IPS-NIHi7 (cell line): ENCODE results near the gene RGPD8.
A peak's percentile ranks its signal among the peaks of the same experiment; 100 is the strongest.
"Not testable (repeated sequence)": the region's sequence is repeated elsewhere in the genome, so short reads cannot be mapped to it uniquely, and the experiment has no call there.

ENCODE experiments used
- DNase-seq: peaks from one replicate; pipeline ENCODE4 v3.0.0; 2012; ENCODE audit warnings: mixed read lengths; ENCODE audit errors: extremely low spot score

Gene RGPD8

DNA sequence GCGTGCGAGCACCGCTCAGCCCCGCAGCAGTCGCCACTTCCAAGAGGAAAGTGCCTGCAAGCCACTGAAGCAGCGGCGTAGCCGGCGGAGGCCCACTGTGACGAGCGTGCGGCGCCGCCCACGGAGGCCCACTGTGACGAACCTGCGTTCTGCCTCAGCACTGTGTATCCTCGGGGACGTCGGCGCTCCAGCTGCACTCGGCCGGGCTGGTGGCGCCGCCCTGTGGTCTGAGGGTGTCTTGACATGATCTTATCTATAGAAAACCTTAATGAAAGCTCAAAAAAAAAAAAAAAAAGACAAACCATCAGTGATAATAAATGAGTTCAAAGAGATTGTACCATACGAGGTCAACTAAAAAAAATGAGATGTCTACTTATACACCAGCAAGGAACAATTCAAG lies at the start of gene RGPD8:
Gene RGPD8, minus strand, starts transcription at position 166 of the 400 bp plus-strand sequence. CDS start 192 bp downstream, outside the sequence.
- DNase-seq = peak; percentile 31

DNA sequence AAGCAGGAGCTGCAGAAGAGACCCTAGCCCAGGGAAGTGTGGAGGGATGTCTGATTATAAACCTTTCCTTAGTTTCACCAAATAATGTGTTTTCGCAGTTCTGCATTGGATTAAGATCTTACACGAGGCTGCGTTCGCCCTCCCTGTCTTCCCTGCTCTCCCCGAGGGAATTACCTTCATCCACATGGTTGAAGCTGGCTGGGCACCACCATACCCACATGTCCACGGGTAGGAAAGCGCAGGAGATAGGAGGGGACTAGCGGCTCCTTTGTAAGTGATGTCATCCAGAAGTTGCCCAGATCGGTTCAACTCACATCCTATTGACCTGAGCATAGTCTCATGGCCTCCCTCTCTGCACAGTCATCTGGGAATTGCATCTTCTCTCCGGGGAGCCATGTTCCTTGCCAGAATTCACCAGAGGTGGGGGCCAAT lies 49.6 kb upstream of the RGPD8 start:
- peak; percentile 43 for DNase-seq

DNA sequence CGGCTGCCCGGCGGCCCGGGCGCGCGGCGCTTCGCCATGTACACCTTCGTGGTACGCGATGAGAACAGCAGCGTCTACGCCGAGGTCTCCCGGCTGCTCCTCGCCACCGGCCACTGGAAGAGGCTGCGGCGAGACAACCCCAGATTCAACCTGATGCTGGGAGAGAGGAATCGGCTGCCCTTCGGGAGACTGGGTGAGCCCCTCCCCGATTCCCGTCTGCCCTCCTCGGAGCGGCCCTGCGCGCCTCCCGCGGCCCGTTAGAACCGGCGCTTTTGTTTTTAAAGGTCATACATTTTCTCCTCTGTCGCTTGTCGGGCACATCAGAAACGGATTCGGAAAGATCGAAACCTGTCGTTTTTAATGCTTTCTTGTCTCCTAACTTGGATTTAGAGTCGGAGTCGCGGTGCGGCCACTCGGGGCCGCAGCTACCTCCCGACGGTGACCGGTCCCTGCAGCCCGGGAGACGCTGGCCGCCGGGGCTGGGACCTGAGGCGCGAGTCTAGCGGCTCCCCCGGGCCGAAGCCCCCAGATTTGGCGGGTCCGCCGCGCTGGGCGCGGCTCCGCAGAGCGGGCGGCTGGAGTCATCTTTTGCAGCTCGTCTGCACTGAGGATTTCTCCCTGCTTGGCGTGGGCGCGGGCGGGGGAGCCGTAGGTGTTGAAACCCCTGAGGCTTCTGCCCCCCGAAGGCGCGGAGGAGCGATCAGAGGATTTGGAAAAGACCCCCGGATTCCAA lies 49.0 kb upstream of the RGPD8 start:
- peak; percentile 29 for DNase-seq

DNA sequence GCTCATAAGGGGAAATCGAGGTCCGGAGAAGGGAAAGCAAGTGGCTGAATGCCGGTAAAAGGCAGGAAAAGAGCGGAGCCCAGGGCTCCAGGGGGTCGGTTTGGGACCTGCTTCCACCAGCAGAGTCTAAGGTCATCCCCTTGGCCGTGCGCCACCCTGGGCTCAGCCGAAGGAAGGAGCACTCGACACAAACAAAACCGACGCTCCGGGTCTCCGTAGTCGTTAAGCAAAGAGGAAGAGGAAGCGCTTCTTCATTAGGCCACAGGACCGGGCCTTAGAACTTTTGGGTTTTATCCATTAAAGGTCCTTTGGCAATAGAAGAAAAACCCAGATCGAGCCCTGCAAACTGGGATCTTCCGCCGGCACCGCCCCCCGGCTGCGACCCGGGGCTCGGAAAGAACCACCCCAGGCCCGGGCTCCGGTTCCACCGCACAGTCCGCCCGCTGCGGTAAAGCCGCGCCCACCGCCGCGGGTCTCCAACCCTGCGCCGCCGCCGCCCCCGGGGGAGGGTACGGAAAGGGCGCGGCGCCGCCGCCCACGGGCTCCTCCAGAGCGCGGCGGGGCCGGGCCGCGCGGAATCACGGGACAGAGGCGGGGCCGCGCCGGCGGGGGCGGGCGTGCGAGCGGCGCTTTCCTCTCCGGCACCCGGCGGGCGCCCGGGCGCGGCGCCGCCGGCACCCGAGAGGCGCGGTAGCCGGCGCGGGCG lies 48.2 kb upstream of the RGPD8 start, which contains the start of gene TTL:
Gene TTL, plus strand, starts transcription at position 629 of the 706 bp plus-strand sequence. CDS start 189 bp downstream, outside the sequence.
- peak; percentile 88 for DNase-seq

DNA sequence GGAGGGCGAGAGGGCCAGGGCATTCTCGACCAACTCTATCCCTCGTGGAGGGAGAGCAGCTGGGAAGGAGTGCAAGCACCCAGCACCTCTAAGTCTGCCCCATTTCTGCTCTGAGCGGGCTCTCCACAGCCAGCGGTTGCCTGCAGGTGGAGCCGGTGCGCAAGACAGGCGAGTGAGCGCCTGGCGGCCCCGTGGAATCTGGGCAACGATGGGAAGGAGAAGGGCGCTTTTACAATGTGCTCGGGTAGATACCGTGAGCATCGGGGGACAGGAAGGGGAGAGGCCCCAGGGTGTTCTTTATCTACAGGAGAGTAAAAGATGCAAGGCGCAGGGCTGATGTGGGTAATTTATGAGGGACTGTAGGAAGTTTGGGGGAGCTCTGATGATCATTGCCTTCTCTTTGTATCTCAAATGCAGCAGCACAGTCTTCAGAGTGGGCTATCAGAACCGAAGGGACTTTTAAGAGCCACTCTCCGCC lies 47.6 kb upstream of the RGPD8 start:
- peak; percentile 90 for DNase-seq

DNA sequence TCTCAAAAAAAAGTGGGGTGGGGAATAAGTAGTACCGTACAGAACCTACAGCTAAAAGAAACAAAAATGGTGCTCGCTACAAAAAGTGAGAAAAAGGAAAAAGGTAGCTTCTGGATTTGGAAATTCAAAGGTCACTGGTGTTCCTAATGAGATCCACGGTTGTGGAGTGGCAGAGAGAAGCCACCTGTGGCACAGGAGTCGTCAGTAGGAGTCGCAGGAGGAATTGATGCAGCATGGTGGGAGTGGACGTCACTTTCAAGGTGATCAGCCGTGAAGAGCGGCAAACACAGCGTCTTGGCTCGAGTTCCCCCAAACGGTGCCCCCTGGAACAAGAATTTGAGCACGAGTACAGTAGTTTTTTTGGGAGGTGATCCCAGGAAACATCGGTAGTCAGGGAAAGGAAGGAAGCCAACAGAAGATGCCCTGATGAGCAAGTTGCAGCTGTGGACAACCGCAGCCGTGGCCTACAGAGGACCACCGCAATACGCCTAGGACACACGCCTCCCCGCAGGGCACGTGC lies 47.1 kb upstream of the RGPD8 start:
- DNase-seq = no peak

DNA sequence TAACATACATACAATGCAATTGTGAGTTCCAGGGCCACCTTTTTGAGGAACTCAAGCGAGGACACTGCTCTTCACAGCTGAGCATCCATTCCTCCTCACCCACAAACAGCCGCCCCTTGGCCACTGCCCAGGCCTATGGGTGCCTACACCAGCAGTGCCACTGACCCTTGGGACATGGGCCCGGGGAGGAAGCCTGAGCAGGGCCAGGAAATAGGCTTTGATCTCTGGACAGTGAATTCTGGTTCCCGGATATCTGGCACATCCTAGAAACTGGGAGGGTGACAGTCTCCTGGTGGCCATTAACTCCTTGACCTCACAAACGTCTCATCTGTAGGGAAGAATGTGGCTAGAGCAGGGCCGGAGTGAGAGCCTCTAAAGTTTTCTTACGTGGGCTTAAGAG lies 43.0 kb upstream of the RGPD8 start:
- no peak for DNase-seq

DNA sequence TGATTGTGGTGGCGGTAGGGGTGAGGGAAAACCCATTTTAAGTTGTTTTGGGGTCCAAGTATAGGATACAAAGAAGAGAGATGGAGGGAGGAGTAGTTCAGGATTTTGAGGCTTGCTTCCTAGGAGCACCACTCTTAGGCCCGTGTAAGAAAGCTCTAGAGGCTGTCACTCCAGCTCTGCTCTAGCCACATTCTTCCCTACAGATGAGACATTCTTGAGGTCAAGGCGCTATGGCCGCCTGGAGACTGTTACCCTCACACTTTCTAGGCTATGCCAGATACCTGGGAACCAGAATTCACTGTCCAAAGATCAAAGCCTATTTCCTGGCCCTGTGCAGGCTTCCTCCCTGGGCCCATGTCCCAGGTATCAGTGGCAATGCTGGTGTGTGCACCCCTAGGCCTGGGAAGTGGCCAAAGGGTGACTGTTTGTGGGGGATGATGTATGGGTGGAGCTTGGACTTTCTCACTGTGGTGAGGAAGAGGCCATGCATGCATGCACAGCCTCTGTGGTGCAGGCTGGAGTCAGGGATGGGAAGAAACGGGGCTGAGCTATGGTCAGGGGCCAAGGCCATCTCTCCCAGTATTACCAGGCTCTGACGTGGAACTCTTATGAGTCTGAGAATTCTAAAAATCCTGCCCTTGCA lies 41.5 kb upstream of the RGPD8 start:
- no peak for DNase-seq

DNA sequence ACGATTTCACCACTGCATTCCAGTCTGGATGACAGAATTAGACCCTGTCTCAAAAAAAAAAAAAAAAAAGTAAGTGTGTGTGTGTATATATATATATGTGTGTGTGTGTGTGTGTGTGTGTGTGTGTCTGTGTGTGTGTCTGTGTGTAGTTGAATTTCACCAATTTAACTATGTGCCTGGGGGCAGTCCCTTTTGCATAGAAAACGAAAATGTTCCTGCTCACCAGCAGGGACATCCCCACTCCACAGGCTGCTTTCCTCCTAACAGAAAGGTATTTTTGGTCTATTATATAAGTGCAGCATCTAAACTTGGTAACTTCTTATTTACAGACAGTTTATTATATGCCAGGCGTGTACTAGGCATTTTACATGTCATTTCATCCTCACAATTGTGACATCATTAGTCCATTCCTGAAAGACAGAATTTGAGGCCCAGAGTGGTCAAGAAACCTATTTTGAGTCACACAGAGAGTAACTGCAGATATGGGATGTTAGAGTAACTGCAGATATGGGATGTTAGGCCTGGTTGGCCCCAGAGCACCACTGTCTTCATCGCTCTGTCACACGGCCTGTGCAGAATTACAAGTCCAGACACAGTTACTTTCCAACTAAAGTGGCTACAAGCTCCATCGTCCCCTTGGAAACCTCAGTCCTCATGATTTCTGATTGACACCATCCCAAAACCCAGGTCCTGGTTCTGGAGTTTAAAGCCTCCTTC lies 39.3 kb upstream of the RGPD8 start:
- DNase-seq = no peak

DNA sequence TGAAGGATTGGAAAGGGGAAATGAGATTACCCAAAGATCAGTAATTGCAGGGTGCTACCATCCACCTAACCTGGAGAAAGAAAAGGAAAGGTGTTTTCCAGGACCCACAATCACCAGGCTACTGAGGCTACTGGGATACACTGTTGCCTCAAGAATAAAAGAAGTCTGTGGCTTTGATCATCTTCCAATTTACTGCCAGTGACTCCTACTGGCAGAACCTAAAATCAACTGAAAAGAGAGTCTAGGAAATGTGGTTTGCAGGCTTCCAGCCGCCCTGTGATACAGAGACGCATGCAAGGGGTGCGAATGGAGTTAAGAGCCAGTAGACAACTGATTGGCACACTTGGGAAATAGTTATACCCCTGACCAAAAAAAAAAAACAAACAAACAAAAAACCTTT lies 31.9 kb upstream of the RGPD8 start:
- DNase-seq = peak; percentile 57

DNA sequence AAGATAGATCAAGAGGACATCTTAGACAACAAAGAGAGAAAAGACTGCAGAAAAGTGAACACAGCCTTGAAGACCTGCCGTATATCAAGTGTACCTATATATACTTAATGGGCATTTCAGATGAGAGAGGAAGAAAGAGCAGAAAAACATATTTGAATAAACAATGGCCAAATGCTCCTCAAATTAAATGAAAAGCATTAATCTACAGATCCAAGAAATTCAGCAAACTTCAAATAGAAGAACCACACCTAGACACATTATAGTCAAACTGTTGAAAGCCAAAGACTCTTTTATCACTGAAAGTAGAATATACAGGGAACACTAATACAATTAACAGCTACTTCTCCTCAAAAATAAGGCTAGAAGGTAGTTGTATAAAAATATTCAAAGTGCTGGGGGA lies 29.8 kb upstream of the RGPD8 start:
- no peak for DNase-seq

DNA sequence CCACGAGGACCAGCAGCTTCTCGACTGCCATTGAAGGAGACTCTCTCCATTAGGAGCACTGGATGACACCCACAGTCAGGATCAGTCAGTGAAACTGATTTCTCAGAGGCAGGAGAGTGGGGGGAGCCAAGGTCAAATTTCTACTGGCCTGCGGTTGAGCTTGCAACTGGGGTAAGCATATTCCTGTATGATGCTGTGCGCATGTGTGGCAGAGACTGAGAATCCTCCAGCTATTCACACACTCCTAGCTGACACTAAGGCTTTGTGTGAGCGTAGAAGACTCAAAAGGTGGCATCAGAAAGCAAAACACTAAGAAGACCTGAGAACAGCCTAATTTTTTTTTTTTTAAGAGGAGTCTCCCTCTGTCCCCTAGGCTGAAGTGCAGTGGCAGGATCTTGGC lies 28.7 kb upstream of the RGPD8 start:
- DNase-seq = no peak

DNA sequence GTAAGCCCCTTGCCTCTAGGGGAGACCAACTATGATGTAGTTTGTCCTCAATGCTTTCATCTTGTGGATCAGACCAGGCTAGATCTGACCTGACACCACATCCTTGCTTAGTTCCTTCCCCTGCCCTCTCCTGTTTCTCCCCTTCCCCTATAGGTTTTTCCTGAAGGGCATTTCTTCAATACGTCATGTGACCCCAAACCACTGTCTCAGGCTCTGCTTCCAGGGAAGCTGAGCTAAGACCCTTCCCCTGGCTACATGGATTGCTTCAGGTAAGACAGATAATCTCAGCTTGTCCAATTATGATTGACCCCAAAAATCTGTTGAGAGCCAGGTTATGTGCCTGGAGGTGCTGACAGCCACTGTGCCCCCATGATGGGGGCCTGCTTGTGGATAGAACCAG lies 25.9 kb upstream of the RGPD8 start:
- no peak for DNase-seq

DNA sequence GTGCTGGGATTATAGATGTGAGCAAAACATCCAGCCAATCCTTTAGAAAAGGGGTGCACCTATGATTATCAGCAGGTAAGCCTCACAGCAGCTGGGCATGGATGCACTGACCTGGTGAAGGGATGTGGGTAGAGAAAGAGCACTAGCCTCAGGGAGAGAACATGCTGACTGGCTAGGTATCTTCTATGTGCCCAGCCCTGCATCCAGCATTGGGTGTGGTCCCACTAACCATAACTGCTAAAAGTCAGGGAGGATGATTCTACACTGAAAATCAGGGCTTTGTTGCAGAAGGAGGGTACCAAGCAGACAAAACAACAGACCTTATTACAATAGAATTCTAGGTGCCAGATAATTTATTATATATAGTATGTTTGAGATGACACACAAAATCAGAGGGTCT lies 21.1 kb upstream of the RGPD8 start:
- no peak for DNase-seq

DNA sequence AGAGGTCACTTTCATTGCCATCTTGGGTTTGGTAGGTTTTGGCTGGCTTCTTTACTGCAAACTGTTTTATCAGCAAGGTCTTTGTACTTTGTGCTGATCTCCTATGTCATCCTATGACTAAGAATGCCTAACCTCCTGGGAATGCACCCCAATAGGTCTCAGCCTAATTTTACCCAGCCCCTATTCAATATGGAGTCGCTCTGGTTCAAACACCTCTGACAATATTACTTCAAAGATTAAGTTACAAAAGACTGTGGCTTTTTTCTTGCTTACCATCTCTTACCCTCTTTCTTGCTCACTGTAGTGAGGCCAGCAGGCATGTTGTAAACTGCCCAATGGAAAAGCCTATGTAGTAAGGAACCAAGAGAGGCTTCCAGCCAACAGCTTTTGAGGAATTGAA lies 17.9 kb upstream of the RGPD8 start:
- no peak for DNase-seq

DNA sequence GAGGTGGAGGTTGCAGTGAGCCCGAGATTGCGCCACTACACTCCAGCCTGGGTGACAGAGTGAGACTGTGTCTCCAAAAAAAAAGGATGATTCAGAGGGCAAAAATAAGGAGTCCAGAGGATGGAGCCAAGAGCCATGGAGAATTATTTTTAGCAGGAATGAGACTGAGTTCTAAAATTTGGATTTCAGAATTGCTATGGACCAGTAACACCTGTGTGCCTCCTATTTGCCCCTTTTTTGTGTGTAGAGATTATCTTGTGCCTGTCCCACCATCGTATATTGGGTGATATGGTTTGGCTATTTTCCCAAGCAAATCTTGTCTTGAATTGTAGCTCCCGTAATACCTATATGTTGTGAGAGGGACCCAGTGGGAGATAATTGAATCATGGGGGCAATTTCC lies 16.4 kb upstream of the RGPD8 start:
- no peak for DNase-seq

DNA sequence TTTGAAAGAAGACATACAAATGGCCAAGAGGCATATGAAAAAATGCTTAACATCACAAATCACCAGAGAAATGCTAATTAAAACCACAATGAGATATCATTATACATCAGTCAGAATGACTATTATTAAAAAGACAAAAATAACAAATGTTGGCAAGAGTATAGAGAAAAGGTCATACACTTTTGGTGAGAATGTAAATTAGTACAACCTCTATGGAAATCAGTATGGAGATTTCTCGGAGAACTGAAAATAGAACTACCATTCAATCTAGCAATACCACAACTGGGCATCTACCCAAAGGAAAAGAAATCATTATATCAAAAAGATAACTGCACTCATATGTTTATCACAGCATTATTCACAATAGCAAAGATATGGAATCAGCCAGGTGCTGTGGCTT lies 10.8 kb upstream of the RGPD8 start:
- DNase-seq = not testable (repeated sequence)

DNA sequence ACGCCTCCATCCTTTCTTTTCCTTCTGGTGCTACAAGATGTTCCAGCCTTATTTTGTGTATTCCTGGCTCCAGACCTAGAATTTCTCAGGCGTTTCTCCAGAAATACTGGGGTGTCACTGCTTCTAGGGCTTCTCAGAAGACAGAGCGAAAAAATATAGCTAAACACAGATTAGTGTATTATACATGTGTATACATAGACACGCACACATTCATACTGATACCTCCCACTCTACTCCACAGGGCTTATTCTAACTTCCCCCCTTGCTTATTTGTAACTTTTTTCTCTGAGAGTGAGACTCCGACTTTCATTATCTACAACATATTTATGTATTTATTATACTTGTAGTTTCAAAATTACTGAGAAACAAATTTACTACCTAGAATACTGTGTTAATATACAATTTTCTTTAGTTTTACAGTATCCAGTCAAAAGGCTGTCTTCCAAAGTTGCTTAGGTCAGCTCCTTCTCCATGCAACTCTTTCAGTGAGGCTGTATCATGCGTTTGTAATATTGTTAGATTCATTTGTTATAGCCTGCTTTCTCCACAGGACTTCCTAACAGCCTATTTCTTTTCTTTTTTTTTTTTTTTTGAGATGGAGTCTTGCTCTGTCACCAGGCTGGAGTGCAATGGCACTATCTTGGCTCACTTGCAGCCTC lies 5.3 kb upstream of the RGPD8 start:
- DNase-seq = not testable (repeated sequence)

DNA sequence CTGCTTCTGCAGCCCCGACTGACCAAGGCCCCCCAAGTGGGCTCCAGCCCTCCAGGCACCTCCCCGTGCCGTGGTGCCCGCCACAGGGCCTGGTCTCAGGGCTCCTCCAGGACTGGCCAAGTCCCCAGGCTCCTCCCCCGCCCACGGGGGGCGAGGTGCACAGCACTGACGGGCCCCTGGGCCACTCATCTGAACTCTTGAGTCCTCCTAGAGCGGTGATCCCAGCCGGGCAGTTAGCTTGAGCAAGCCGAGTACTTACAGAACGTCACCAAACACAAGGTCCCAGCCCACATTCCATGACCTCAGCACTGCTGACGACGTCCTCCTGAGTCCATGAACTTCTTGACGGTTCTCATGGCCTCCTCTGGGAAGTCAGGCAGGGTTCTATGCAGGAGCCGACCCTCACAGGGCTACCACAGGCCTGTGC lies 4.0 kb upstream of the RGPD8 start:
- not testable (repeated sequence) for DNase-seq

DNA sequence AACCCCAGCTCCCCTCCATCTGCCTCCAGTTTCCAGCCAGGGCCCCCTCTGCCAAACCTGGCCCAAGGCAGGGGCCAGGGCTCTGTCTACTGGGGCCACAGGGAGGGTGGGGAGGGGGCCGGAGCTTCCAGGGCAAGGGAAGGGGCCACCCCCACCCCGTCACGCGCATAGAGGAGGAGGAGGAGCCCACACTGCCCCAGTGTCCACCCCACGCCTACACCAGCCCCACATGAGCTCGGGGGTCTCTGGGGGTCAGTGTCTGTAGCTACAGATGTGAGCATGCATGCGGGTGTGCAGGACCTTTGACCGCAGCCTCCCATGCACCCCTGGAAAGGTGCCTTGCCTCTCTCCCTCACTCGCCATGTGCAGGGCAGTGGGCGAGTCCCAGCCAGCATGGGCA lies 3.5 kb upstream of the RGPD8 start:
- DNase-seq = not testable (repeated sequence)
